Measurements from ENCODE around the gene ACKR1.
A peak's percentile ranks its signal among the peaks of the same experiment; 100 is the strongest.

ACKR1 gene

DNA sequence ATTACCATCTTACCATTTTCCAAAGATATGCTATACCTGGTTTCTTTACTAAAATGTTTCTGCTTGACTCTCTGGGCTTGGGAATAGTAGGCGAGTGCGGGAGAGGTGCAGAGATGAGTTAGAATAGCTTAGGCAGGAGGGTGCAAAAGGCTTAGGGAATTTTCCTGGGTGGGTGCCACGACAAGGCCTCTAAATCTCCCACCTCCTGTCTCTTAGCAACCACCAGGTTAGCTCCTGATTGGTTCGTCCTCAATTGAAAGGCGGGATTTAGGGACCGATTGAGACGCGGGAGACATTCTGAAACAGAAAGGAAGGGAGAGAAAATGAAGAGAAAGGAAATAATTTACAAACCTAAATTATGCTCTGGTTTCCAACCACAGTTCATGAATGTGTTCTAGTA lies 3.1 kb downstream of the ACKR1 start:
- peaks cover 16% of the 10 kb centered on the region for H3K27me3 ChIP-seq (ENCODE audit: low read depth, low read length)
- peaks cover 46% of the 10 kb centered on the region for H3K4me1 ChIP-seq (ENCODE audit: low read length)
- peak overlapping the region; percentile 39 for H3K4me2 ChIP-seq (ENCODE audit: low read length)
- H3K9me3 ChIP-seq (ENCODE audit: insufficient read depth, low read length): no peaks in the 10 kb centered on the region
- peak overlapping the region; percentile 2; the same call in 1 of the 2 replicates for H3K4me3 ChIP-seq (ENCODE audit: low read length)
- no peaks in the 10 kb centered on the region for H3K79me2 ChIP-seq (ENCODE audit: low read length)
- H3K9ac ChIP-seq (ENCODE audit: low read length): no peak overlapping the region
- H2AFZ ChIP-seq (ENCODE audit: low read depth, low read length): no peak overlapping the region
- H4K20me1 ChIP-seq (ENCODE audit: insufficient read depth, low read length): no peaks in the 10 kb centered on the region
- no peaks in the 10 kb centered on the region for H3K36me3 ChIP-seq (replicated peaks; ENCODE audit: low read depth, low read length)
- TF ChIP-seq, protein P1, sequence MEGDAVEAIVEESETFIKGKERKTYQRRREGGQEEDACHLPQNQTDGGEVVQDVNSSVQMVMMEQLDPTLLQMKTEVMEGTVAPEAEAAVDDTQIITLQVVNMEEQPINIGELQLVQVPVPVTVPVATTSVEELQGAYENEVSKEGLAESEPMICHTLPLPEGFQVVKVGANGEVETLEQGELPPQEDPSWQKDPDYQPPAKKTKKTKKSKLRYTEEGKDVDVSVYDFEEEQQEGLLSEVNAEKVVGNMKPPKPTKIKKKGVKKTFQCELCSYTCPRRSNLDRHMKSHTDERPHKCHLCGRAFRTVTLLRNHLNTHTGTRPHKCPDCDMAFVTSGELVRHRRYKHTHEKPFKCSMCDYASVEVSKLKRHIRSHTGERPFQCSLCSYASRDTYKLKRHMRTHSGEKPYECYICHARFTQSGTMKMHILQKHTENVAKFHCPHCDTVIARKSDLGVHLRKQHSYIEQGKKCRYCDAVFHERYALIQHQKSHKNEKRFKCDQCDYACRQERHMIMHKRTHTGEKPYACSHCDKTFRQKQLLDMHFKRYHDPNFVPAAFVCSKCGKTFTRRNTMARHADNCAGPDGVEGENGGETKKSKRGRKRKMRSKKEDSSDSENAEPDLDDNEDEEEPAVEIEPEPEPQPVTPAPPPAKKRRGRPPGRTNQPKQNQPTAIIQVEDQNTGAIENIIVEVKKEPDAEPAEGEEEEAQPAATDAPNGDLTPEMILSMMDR (IDR thresholded peaks at IDR 0.05; ENCODE audit: low read depth, low read length): no peak
- no peak for TF ChIP-seq EZH2phosphoT487 (IDR thresholded peaks at IDR 0.05; ENCODE audit: low read depth)
- H3K27ac ChIP-seq (ENCODE audit: low read length): no peak overlapping the region

DNA sequence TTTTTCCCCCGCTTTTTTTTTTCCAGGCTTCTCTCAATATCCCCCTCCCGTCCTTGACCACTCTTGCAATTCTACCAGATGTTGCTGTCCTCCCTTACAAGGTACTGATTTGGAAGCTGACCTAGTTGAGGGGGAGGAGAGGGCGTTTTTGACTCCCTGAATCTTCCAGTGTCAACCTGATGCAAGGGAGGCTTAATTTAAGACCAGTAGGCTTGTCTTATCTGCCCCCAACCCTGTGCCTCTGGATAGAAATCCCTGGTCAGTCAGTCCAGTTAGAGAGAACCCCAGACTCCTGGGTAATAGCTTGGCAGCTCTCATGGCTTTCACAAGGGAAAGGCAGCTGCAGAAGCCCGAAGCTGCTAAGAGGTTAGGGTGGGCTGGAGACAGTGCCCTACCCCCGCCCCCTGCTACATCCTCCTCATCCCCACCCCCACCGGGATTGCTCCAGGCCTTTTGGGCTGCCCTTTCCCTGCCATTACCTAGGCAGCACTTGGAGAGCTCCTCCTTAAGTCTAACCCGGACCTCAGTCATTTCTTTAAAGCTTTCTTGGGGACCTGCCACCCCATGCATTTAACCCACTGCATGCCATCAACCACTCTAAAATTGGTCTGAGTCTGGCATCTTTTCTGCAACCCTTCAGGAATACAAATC lies 3.6 kb downstream of the ACKR1 start:
- H4K20me1 ChIP-seq (ENCODE audit: insufficient read depth, low read length): no peaks in the 10 kb centered on the region
- H3K79me2 ChIP-seq (ENCODE audit: low read length): no peaks in the 10 kb centered on the region
- H2AFZ ChIP-seq (ENCODE audit: low read depth, low read length): no peak overlapping the region
- H3K4me2 ChIP-seq (ENCODE audit: low read length): peak overlapping the region; percentile 39
- no peak overlapping the region for H3K9ac ChIP-seq (ENCODE audit: low read length)
- no peak overlapping the region for H3K27ac ChIP-seq (ENCODE audit: low read length)
- H3K4me3 ChIP-seq (ENCODE audit: low read length): peak overlapping the region; percentile 2; the same call in 1 of the 2 replicates
- no peaks in the 10 kb centered on the region for H3K36me3 ChIP-seq (replicated peaks; ENCODE audit: low read depth, low read length)
- TF ChIP-seq, protein P1 (IDR thresholded peaks at IDR 0.05; ENCODE audit: low read depth, low read length): no peak
- TF ChIP-seq EZH2phosphoT487 (IDR thresholded peaks at IDR 0.05; ENCODE audit: low read depth): no peak
- H3K27me3 ChIP-seq (ENCODE audit: low read depth, low read length): peaks cover 16% of the 10 kb centered on the region
- H3K9me3 ChIP-seq (ENCODE audit: insufficient read depth, low read length): no peaks in the 10 kb centered on the region
- peaks cover 44% of the 10 kb centered on the region for H3K4me1 ChIP-seq (ENCODE audit: low read length)

DNA sequence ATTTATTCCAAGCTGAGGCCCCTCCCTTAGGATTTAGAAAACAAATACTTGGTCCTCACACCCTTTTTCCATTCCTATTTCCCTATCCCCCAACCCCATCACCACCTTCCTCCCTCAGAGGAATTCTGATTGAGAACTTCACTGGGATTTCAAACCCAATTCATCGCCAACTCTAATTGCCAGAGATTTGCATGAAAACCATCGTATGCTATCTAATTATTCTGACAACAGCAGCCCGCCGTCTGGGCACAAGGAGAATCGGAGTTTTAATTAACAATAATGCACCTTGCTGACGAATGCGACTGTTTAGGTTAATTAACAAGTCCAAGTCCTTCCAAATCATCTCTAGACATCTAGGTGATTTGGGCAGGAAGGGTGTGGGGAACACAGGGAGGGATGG lies 4.4 kb downstream of the ACKR1 start:
- Histone ChIP-seq H3K9me3 (ENCODE audit: insufficient read depth, low read length) (no peaks in the 10 kb centered on the region), H3K36me3 (replicated peaks; ENCODE audit: low read depth, low read length) (no peaks in the 10 kb centered on the region), H3K79me2 (ENCODE audit: low read length) (no peaks in the 10 kb centered on the region), H3K27ac (ENCODE audit: low read length) (no peak overlapping the region), H3K27me3 (ENCODE audit: low read depth, low read length) (peaks cover 16% of the 10 kb centered on the region), H3K9ac (ENCODE audit: low read length) (no peak overlapping the region), H4K20me1 (ENCODE audit: insufficient read depth, low read length) (no peaks in the 10 kb centered on the region), H3K4me1 (ENCODE audit: low read length) (peaks cover 41% of the 10 kb centered on the region), H2AFZ (ENCODE audit: low read depth, low read length) (no peak overlapping the region), H3K4me3 (ENCODE audit: low read length) (no peak overlapping the region), H3K4me2 (ENCODE audit: low read length) (no peak overlapping the region)
- TF ChIP-seq EZH2phosphoT487 (IDR thresholded peaks at IDR 0.05; ENCODE audit: low read depth): no peak
- TF ChIP-seq, protein P1 (IDR thresholded peaks at IDR 0.05; ENCODE audit: low read depth, low read length): no peak

DNA sequence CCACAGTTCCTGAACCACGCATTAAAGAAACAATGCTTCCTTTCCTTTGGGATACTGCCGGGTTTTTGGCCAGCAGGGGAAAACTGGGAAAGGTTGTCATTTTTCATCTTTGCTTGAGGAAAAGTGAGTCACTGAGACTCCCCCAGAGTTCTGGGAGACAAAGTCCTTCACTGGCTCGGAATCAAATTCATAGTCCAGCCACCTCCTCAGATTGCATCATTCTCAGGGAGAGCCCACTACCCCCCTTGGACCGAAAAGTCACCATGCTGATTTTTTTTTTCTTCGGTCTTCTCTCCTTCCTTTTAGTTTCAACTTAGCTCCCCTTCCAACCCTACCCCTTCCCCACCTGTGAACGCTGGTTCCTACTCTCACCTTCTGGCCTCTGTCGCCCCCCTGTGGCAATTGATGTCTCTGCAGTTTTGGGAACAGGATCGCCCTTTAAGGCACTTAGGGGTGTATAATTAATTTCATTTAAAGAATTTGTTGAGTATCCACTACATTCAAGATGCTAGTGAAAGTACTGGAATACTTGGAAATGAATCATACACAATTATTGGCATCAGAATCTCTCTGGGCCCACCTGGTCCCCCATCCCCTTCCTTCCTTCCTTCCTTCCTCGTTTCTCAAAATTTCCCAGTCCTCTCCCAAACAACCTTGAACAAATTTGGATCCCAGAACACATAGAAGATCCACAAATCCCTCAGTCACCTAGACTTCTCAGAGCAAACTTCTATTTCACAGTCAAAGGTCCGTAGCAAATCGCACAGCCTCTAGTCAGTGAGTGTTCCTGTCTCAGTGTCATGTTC lies 6.9 kb downstream of the ACKR1 start:
- no peak for TF ChIP-seq EZH2phosphoT487 (IDR thresholded peaks at IDR 0.05; ENCODE audit: low read depth)
- TF ChIP-seq, protein P1 (IDR thresholded peaks at IDR 0.05; ENCODE audit: low read depth, low read length): peak; percentile 100
- peak overlapping the region; percentile 46 for H3K4me2 ChIP-seq (ENCODE audit: low read length)

More for the DNA sequence above, 6.9 kb downstream of the ACKR1 start:
- Histone ChIP-seq H3K36me3 (replicated peaks; ENCODE audit: low read depth, low read length) (no peaks in the 10 kb centered on the region), H3K9me3 (ENCODE audit: insufficient read depth, low read length) (no peaks in the 10 kb centered on the region), H2AFZ (ENCODE audit: low read depth, low read length) (no peak overlapping the region), H3K27ac (ENCODE audit: low read length) (no peak overlapping the region), H3K4me3 (ENCODE audit: low read length) (peak overlapping the region; percentile 13), H3K9ac (ENCODE audit: low read length) (no peak overlapping the region), H3K79me2 (ENCODE audit: low read length) (no peaks in the 10 kb centered on the region), H4K20me1 (ENCODE audit: insufficient read depth, low read length) (no peaks in the 10 kb centered on the region), H3K4me1 (ENCODE audit: low read length) (peaks cover 28% of the 10 kb centered on the region), H3K27me3 (ENCODE audit: low read depth, low read length) (peaks cover 20% of the 10 kb centered on the region)
